Right cardiac atrium (tissue), 5 donors: ENCODE results near the gene SMIM35. TPM values are rescaled to one million over a fixed set of nuclear protein-coding genes. Genes with fewer than 3 reads are reported as not detected.

Experiments
- ATAC-seq, 2 donors: fragments of 200-7000 bp; cut with Tn5 transposase; one replicate each; pipeline versions ENCODE4 v1.8.0 to v1.9.1; 2020; ENCODE audit warnings: moderate library complexity in 2 of 2, mild to moderate bottlenecking in 1 of 2
- DNase-seq, 3 donors: peaks; one replicate each; pipeline ENCODE4 v3.0.0-alpha.2; 2020
- H3K27ac ChIP-seq: one replicate; pipeline ENCODE4 v1.5.1; 2013; ENCODE audit warnings: mild to moderate bottlenecking, low read length, control low read depth, moderate library complexity
- H3K27me3 ChIP-seq: one replicate; pipeline ENCODE4 v1.6.1; 2013; ENCODE audit not compliant: control insufficient read depth, insufficient read depth
- H3K4me1 ChIP-seq: one replicate; pipeline ENCODE4 v1.6.1; 2013; ENCODE audit warnings: low read length; ENCODE audit not compliant: control insufficient read depth, insufficient read depth
- H3K4me3 ChIP-seq: one replicate; pipeline ENCODE4 v1.5.1; 2013; ENCODE audit warnings: low read length, control low read depth
- H3K9me3 ChIP-seq: one replicate; pipeline ENCODE4 v1.6.1; 2013; ENCODE audit warnings: low read length; ENCODE audit not compliant: control insufficient read depth
- WGBS: extraction: QIAGEN DNeasy Blood & Tissue Kit; methylation state at CpG from one replicate; pipeline ENCODE4 v1.1.7; 2013; 5-methylcytosine and 5-hydroxymethylcytosine counted together
- intact Hi-C, 4 donors: fragments of 100-400 bp; cut with DNase I; formaldehyde crosslinking; loops; one replicate each; pipeline versions ENCODE4 v1.11.0 to v1.14.0; 2022 to 2023
- polyA plus RNA-seq: library from polyadenylated mRNA; stranded (reverse); fragments of 200-250 nt; gene quantifications from one replicate; pipeline ENCODE4 v1.2.3, GENCODE V29; 2013
- total RNA-seq, 4 donors: library from RNA; stranded (reverse); fragmentation: NEBNext Ultra II Directional; extraction: Animal tissue kit (Norgen Biotek cat#: 25700); gene quantifications; one replicate each; pipeline ENCODE4 v1.2.1, GENCODE V29; 2021
- donor health status: healthy with polysubstance abuse.
- donor health status: DM: no; HTN: yes; CAD: no.
- donor health status: DM: no; HTN: no; CAD: no.
- donor health status: DM: no; HTN: yes; CAD: no; lungs with severe emphysema.
- donor health status: DM: yes; HTN: yes; CAD: no.

SMIM35 gene
- total and polyA plus RNA-seq, 5 donors, result not detected

- no peaks in the 10 kb centered on the region for H3K27me3 ChIP-seq
- no peaks in the 10 kb centered on the region for H3K4me1 ChIP-seq
- no peak for DNase-seq
- H3K27ac ChIP-seq, result no peak overlapping the region
- no peak for ATAC-seq
- 94% methylated on average over 5 of the region's 5 CpGs for WGBS
- intact Hi-C loops, result no loop called here
- no peaks in the 10 kb centered on the region for H3K9me3 ChIP-seq
- no peak overlapping the region for H3K4me3 ChIP-seq
Measured at GRCh38 chr11:118078911-118079411, 7.8 kb downstream of the SMIM35 start.

- ATAC-seq, result peak in 1 of 2 donors; percentile 24
- H3K4me1 ChIP-seq, result no peaks in the 10 kb centered on the region
- H3K27me3 ChIP-seq, result no peaks in the 10 kb centered on the region
- intact Hi-C loops, result no loop called here
- no peak for DNase-seq
- no peak within 1 kb of the TSS for H3K4me3 ChIP-seq
- 93% methylated on average over 7 of the region's 7 CpGs for WGBS
- H3K9me3 ChIP-seq, result no peaks in the 10 kb centered on the region
- H3K27ac ChIP-seq, result no peak within 1 kb of the TSS
Measured at GRCh38 chr11:118076754-118077281, 9.9 kb downstream of the SMIM35 start, which contains the start of gene TMPRSS4. TSS of gene TMPRSS4 (plus strand) at chr11:118077078. CDS start at chr11:118077303, 225 bp downstream.

GRCh38 chr11:118074785-118075184, 12.0 kb downstream of the SMIM35 start:
- intact Hi-C loops, result no loop called here
- DNase-seq, result no peak
- Histone ChIP-seq H3K27me3 (no peaks in the 10 kb centered on the region), H3K9me3 (no peaks in the 10 kb centered on the region), H3K4me3 (no peak overlapping the region), H3K4me1 (no peaks in the 10 kb centered on the region), H3K27ac (no peak overlapping the region)
- 74% methylated on average over 2 of the region's 2 CpGs for WGBS
- ATAC-seq, result no peak

- no peak overlapping the region for H3K27ac ChIP-seq
- H3K9me3 ChIP-seq, result no peaks in the 10 kb centered on the region
- no peak for DNase-seq
- intact Hi-C loops, result no loop called here
- H3K4me3 ChIP-seq, result no peak overlapping the region
- no peaks in the 10 kb centered on the region for H3K4me1 ChIP-seq
- no peak for ATAC-seq
- 82% methylated on average over 11 of the region's 11 CpGs for WGBS
- no peaks in the 10 kb centered on the region for H3K27me3 ChIP-seq
Measured at GRCh38 chr11:118074091-118074685, 12.6 kb downstream of the SMIM35 start.

- H3K27ac ChIP-seq, result no peak overlapping the region
- WGBS, result 76% methylated on average over 9 of the region's 9 CpGs
- ATAC-seq, result no peak
- H3K4me3 ChIP-seq, result no peak overlapping the region
- no peaks in the 10 kb centered on the region for H3K9me3 ChIP-seq
- H3K4me1 ChIP-seq, result no peaks in the 10 kb centered on the region
- no peak for DNase-seq
- no peaks in the 10 kb centered on the region for H3K27me3 ChIP-seq
- intact Hi-C loops, result no loop called here
Measured at GRCh38 chr11:118073554-118073953, 13.2 kb downstream of the SMIM35 start.

- Histone ChIP-seq H3K9me3 (no peaks in the 10 kb centered on the region), H3K27ac (no peak overlapping the region), H3K4me3 (no peak overlapping the region), H3K4me1 (no peaks in the 10 kb centered on the region), H3K27me3 (no peaks in the 10 kb centered on the region)
- 82% methylated on average over 3 of the region's 3 CpGs for WGBS
- intact Hi-C loops, result no loop called here
- ATAC-seq (no peak), DNase-seq (no peak)
Measured at GRCh38 chr11:118071416-118072030, 15.2 kb downstream of the SMIM35 start.

- no peak for DNase-seq
- no peaks in the 10 kb centered on the region for H3K4me1 ChIP-seq
- no peaks in the 10 kb centered on the region for H3K27me3 ChIP-seq
- H3K9me3 ChIP-seq, result no peaks in the 10 kb centered on the region
- no peak overlapping the region for H3K27ac ChIP-seq
- 89% methylated on average over 10 of the region's 10 CpGs for WGBS
- no peak overlapping the region for H3K4me3 ChIP-seq
- intact Hi-C loops, result no loop called here
- no peak for ATAC-seq
Measured at GRCh38 chr11:118068945-118069612, 17.7 kb downstream of the SMIM35 start.

GRCh38 chr11:118068206-118068944, 18.4 kb downstream of the SMIM35 start:
- H3K27ac ChIP-seq, result no peak overlapping the region
- intact Hi-C loops, result no loop called here
- DNase-seq, result no peak
- WGBS, result 54% methylated on average over 24 of the region's 24 CpGs
- no peaks in the 10 kb centered on the region for H3K4me1 ChIP-seq
- ATAC-seq, result no peak
- H3K27me3 ChIP-seq, result no peaks in the 10 kb centered on the region
- H3K9me3 ChIP-seq, result no peaks in the 10 kb centered on the region
- no peak overlapping the region for H3K4me3 ChIP-seq

GRCh38 chr11:118067006-118067405, 19.8 kb downstream of the SMIM35 start:
- 91% methylated on average over 8 of the region's 8 CpGs for WGBS
- no peak for ATAC-seq
- DNase-seq, result no peak
- H3K27me3 ChIP-seq, result no peaks in the 10 kb centered on the region
- intact Hi-C loops, result no loop called here
- no peak overlapping the region for H3K27ac ChIP-seq
- H3K4me3 ChIP-seq, result no peak overlapping the region
- no peaks in the 10 kb centered on the region for H3K4me1 ChIP-seq
- no peaks in the 10 kb centered on the region for H3K9me3 ChIP-seq

GRCh38 chr11:118065384-118065783, 21.4 kb downstream of the SMIM35 start:
- Histone ChIP-seq H3K4me3 (no peak overlapping the region), H3K27ac (no peak overlapping the region), H3K9me3 (no peaks in the 10 kb centered on the region), H3K4me1 (no peaks in the 10 kb centered on the region), H3K27me3 (no peaks in the 10 kb centered on the region)
- WGBS, result 88% methylated on average over 3 of the region's 3 CpGs
- intact Hi-C loops, result no loop called here
- ATAC-seq (no peak), DNase-seq (no peak)
